Kidney tubule cell (primary cell): Measurements from ENCODE around the gene CIROP.

ENCODE experiments used
- DNase-seq: peaks from one replicate; pipeline ENCODE4 v3.0.0-alpha.2; 2018; ENCODE audit warnings: low spot score

The CIROP gene

GRCh38 chr14:23067847-23068788, 36.7 kb downstream of the CIROP start:
- DNase-seq, result no peak

- no peak for DNase-seq
Measured at GRCh38 chr14:23066855-23067744, 37.7 kb downstream of the CIROP start.

GRCh38 chr14:23066368-23066767, 38.4 kb downstream of the CIROP start:
- no peak for DNase-seq

GRCh38 chr14:23063601-23064000, 41.2 kb downstream of the CIROP start:
- DNase-seq, result no peak

GRCh38 chr14:23062002-23062401, 42.8 kb downstream of the CIROP start:
- DNase-seq, result peak; percentile 95

- no peak for DNase-seq
Measured at GRCh38 chr14:23060536-23061260, 44.1 kb downstream of the CIROP start.

- DNase-seq, result no peak
Measured at GRCh38 chr14:23058654-23059504, 45.9 kb downstream of the CIROP start.

- DNase-seq, result peak; percentile 87
Measured at GRCh38 chr14:23057757-23058653, 46.8 kb downstream of the CIROP start.

- DNase-seq, result peak; percentile 62
Measured at GRCh38 chr14:23056956-23057756, 47.6 kb downstream of the CIROP start, which contains the start of gene CDH24. Gene CDH24, minus strand, starts transcription at chr14:23057520. Its CDS starts 1,787 bp downstream, at chr14:23055733.

- DNase-seq, result peak; percentile 77
Measured at GRCh38 chr14:23056145-23056955, 48.4 kb downstream of the CIROP start.

GRCh38 chr14:23055621-23056144, 49.1 kb downstream of the CIROP start:
- peak; percentile 45 for DNase-seq

GRCh38 chr14:23055147-23055550, 49.6 kb downstream of the CIROP start:
- DNase-seq, result no peak

GRCh38 chr14:23054000-23054811, 50.6 kb downstream of the CIROP start:
- no peak for DNase-seq

GRCh38 chr14:23053426-23053825, 51.4 kb downstream of the CIROP start:
- no peak for DNase-seq

- no peak for DNase-seq
Measured at GRCh38 chr14:23052671-23053070, 52.1 kb downstream of the CIROP start.

- DNase-seq, result no peak
Measured at GRCh38 chr14:23052182-23052623, 52.6 kb downstream of the CIROP start.
